Kidney epithelial cell (primary cell): Measurements from ENCODE around the gene GAPDHS. TPM values are rescaled to one million over a fixed set of nuclear protein-coding genes. Genes with fewer than 3 reads are reported as not detected.

Experiments used
- DNase-seq: peaks from one replicate; pipeline ENCODE4 v3.0.0-alpha.2; 2010; ENCODE audit warnings: low read depth
- H3K27me3 ChIP-seq: 2 replicates; pipeline ENCODE4 v1.6.0; 2011; ENCODE audit warnings: low read length; ENCODE audit not compliant: control insufficient read depth, insufficient read depth
- H3K36me3 ChIP-seq: 2 replicates; pipeline ENCODE4 v1.5.1; 2011; ENCODE audit warnings: low read length; ENCODE audit not compliant: control insufficient read depth, insufficient read depth
- H3K4me3 ChIP-seq: 2 replicates; pipeline ENCODE4 v1.5.1; 2011; ENCODE audit warnings: low read depth, mild to moderate bottlenecking, control low read depth, low read length
- CTCF ChIP-seq: IDR thresholded peaks from 2 replicates; pipeline ENCODE4 v1.5.1; 2011; ENCODE audit warnings: mild to moderate bottlenecking, moderate library complexity, low read length, control low read depth, inconsistent platforms; ENCODE audit not compliant: insufficient read depth, poor library complexity, severe bottlenecking
- total RNA-seq: library from RNA; depleted of rRNA; stranded (reverse); fragments of >200 nt; gene quantifications from 2 replicates; pipeline ENCODE4 v1.2.3, GENCODE V29; 2015

GAPDHS gene
- total RNA-seq, 1 donor from 2014 or later, result not detected

GRCh38 chr19:35569281-35569781 lies 36.1 kb downstream of the GAPDHS start:
- Histone ChIP-seq H3K4me3 (no peak overlapping the region), H3K36me3 (no peaks in the 10 kb centered on the region), H3K27me3 (no peaks in the 10 kb centered on the region)
- no peak for TF ChIP-seq CTCF
- DNase-seq, result no peak

- Histone ChIP-seq H3K36me3 (no peaks in the 10 kb centered on the region), H3K4me3 (no peak overlapping the region), H3K27me3 (no peaks in the 10 kb centered on the region)
- TF ChIP-seq CTCF, result no peak
- no peak for DNase-seq
Observed at GRCh38 chr19:35571406-35571965, 38.2 kb downstream of the GAPDHS start.

- no peak for DNase-seq
- no peaks in the 10 kb centered on the region for H3K36me3 ChIP-seq
Observed at GRCh38 chr19:35577918-35578317, 44.7 kb downstream of the GAPDHS start.

GRCh38 chr19:35578707-35579106 lies 45.5 kb downstream of the GAPDHS start:
- TF ChIP-seq CTCF, result no peak
- Histone ChIP-seq H3K36me3 (no peaks in the 10 kb centered on the region), H3K27me3 (no peaks in the 10 kb centered on the region), H3K4me3 (no peak overlapping the region)
- no peak for DNase-seq

More at GRCh38 chr19:35577918-35578317, 44.7 kb downstream of the GAPDHS start:
- Histone ChIP-seq H3K27me3 (no peaks in the 10 kb centered on the region), H3K4me3 (no peak overlapping the region)
- no peak for TF ChIP-seq CTCF

- no peak overlapping the region for H3K4me3 ChIP-seq
- no peaks in the 10 kb centered on the region for H3K36me3 ChIP-seq
- DNase-seq, result no peak
- H3K27me3 ChIP-seq, result no peaks in the 10 kb centered on the region
- TF ChIP-seq CTCF, result no peak
Observed at GRCh38 chr19:35582760-35583159, 49.5 kb downstream of the GAPDHS start.

- no peak for TF ChIP-seq CTCF
- no peaks in the 10 kb centered on the region for H3K36me3 ChIP-seq
- H3K4me3 ChIP-seq, result no peak within 1 kb of the TSS
- H3K27me3 ChIP-seq, result no peaks in the 10 kb centered on the region
- DNase-seq, result no peak
Observed at GRCh38 chr19:35585848-35586247, 52.6 kb downstream of the GAPDHS start, which contains the start of gene PMIS2. Gene PMIS2, plus strand, starts transcription at chr19:35586173. Its CDS starts 87 bp downstream, at chr19:35586260.
